ENCODE data around the gene DOP1A.

- no peak for TF ChIP-seq CTCF (IDR thresholded peaks at IDR 0.05)
- no peak for TF ChIP-seq POLR2A (IDR thresholded peaks at IDR 0.05)
These were observed 29.2 kb upstream of the DOP1A start for GRCh38 chr6:83038246-83038645.

All from body of pancreas (tissue), 4 donors.